ENCODE data around the gene EPHB1.

Gene EPHB1

DNA sequence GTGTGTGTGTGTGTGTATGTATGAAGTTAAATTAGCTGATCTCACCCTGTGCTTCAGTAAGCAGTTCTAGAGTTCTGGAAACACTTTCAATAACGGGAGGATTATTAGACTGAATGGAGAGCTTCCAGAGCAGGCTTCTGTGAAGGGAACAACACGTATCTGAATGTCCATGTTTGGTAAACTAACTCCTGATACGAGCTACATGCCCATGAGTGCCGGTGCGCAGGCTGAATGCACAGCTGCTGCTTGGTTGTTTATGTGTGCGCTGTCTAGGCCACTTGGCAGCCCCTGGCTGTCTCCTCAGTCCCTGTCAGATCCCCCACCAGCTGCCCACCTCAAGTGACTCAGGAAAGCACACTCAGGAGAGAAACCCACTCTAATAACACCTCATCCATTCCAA lies 137.0 kb downstream of the EPHB1 start:
- H3K4me3 ChIP-seq (ENCODE audit: control insufficient read depth, low read depth, low read length): no peak overlapping the region
- TF ChIP-seq, protein P1, sequence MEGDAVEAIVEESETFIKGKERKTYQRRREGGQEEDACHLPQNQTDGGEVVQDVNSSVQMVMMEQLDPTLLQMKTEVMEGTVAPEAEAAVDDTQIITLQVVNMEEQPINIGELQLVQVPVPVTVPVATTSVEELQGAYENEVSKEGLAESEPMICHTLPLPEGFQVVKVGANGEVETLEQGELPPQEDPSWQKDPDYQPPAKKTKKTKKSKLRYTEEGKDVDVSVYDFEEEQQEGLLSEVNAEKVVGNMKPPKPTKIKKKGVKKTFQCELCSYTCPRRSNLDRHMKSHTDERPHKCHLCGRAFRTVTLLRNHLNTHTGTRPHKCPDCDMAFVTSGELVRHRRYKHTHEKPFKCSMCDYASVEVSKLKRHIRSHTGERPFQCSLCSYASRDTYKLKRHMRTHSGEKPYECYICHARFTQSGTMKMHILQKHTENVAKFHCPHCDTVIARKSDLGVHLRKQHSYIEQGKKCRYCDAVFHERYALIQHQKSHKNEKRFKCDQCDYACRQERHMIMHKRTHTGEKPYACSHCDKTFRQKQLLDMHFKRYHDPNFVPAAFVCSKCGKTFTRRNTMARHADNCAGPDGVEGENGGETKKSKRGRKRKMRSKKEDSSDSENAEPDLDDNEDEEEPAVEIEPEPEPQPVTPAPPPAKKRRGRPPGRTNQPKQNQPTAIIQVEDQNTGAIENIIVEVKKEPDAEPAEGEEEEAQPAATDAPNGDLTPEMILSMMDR (conservative IDR thresholded peaks at IDR 0.05; ENCODE audit: control insufficient read depth, insufficient read depth, low read depth, low read length): no peak
- DNase-seq (ENCODE audit: low read depth): no peak

DNA sequence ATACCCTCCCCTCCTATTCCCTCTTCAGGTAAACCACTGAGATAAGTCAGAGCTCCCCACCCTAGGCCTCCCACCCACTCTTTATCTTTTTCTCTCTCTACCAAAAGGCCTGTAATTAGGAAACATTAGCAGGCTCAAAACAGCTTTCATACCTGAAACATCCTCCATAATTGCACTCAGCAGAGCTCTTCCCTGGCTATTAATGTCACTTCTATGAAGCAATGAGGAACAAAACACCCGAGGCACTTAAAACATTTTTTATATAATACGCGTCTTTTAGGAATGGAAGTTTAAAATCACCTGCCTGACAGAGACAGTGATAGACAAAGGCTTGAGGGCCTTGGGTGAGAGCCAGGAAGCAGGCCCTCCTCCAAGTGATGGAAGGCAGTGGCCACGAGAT lies 138.9 kb downstream of the EPHB1 start:
- no peak for DNase-seq (ENCODE audit: low read depth)
- H3K4me3 ChIP-seq (ENCODE audit: control insufficient read depth, low read depth, low read length): no peak overlapping the region
- TF ChIP-seq, protein P1 (conservative IDR thresholded peaks at IDR 0.05; ENCODE audit: control insufficient read depth, insufficient read depth, low read depth, low read length): no peak

DNA sequence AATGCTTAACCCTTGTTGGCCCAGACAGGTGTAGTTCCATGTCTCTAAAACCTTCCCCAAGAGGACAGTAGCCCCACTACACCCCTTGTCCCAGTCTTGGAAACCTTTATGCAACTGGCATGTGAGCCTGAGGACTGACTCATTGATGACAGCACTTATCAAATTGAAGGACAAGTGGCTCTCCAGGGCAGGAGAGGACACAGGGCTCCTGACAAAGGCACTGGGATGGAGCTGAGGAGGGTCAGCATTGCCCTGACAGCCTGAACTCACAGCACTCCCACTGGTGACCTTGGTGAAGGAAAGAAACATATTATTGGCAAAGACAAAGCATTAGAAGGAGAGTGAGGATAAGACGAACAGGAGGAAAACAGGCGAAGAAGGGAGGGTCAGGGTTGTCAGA lies 139.9 kb downstream of the EPHB1 start:
- H3K4me3 ChIP-seq (ENCODE audit: control insufficient read depth, low read depth, low read length): no peak overlapping the region
- TF ChIP-seq, protein P1 (conservative IDR thresholded peaks at IDR 0.05; ENCODE audit: control insufficient read depth, insufficient read depth, low read depth, low read length): no peak
- no peak for DNase-seq (ENCODE audit: low read depth)

DNA sequence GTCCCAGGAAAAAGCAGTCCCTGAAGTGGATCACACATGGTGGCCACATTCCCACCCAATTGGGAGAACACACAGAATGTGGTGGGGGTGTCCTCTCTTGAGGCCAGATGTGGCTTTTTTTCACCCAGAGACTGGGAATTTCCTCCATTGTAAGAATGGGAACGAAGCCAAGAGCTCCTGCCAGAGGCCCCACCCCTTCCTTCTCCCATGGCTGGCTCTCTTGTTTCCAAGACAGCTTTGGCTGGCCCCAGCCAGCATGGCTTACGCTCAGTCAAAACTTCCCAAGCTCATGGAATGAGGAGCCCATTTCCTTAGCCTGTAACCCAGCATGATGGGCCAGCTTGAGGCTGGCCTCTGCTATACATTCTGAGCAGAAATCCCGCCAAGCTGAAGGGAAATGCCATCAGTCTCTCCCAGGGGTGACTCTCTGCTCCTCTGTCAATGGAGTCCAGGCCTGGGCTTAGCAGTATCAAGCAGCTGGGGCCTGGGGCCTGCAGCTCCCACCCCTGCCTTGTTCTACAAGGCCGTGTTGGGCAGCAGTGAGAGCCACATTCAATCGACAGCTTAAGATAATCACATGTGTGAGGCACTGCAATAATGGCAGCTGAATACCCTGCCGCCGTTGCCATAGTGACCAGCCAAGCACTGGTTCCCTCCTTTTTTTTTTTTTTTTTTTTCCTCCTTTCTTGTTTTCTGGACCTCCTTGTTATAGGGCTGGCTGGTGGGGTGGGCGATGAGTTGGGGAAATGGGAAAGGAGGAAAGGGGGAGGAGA lies 142.4 kb downstream of the EPHB1 start:
- TF ChIP-seq, protein P1 (conservative IDR thresholded peaks at IDR 0.05; ENCODE audit: control insufficient read depth, insufficient read depth, low read depth, low read length): no peak
- peak; percentile 8 for DNase-seq (ENCODE audit: low read depth)
- H3K4me3 ChIP-seq (ENCODE audit: control insufficient read depth, low read depth, low read length): no peak overlapping the region

DNA sequence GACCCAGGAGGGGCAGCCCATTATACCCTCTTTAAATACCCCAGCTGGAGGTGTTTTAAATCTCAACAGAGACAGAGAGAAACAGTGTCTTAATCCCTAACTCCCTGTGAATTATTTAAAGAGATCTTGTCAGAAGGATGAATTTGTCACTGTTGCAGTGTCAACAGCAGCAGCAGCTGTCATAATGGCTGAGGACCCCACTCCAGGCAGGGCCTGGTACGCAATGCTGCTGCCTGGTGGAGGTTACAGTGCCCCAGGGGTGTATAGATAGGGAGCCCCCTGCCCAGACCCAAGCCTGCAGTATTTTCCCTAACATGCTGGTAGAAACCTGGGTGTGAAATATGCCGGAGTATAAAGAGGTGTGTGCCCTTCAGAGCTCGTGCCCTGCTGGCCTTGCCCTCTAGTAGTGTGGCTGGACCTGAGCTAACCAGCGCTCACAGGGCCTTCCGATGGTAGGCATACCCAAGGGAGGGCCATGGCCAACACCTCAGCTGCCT lies 143.0 kb downstream of the EPHB1 start:
- no peak for DNase-seq (ENCODE audit: low read depth)
- TF ChIP-seq, protein P1 (conservative IDR thresholded peaks at IDR 0.05; ENCODE audit: control insufficient read depth, insufficient read depth, low read depth, low read length): no peak
- H3K4me3 ChIP-seq (ENCODE audit: control insufficient read depth, low read depth, low read length): no peak overlapping the region

DNA sequence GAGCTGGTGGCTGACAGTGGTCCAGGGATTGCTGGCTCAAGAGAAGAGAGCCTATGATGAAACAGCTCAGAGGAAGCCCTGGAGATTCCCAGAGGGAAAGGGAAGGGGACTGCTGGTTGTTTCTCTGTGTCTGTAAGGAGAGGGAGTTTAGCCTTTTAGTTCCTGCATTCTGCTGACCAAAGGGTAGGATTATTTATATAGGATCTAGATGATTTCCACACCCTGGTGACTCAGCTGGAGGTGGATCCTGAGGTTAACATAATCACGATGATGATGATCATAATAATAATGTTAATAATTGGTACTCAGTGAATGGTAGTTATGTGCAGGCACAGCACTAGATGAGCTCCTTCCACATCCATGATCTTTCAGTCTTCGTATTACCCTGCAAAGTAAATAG lies 144.9 kb downstream of the EPHB1 start:
- peak; percentile 39 for DNase-seq (ENCODE audit: low read depth)
- TF ChIP-seq, protein P1 (conservative IDR thresholded peaks at IDR 0.05; ENCODE audit: control insufficient read depth, insufficient read depth, low read depth, low read length): no peak
- H3K4me3 ChIP-seq (ENCODE audit: control insufficient read depth, low read depth, low read length): no peak overlapping the region

Data from fibroblast of mammary gland (primary cell).